Neural progenitor cell (in vitro differentiated cells): ENCODE data around the gene METTL23. TPM values are rescaled to one million over a fixed set of nuclear protein-coding genes. Genes with fewer than 3 reads are reported as not detected.

Experiments
- DNase-seq: peaks from one replicate; pipeline ENCODE4 v3.0.0-alpha.2; 2016; ENCODE audit warnings: low spot score
- H2AFZ ChIP-seq: fragments of 200-600 bp; sonication (generic); replicated peaks from 2 replicates; pipeline ENCODE4 v1.6.1; 2016; ENCODE audit warnings: antibody characterized with exemption
- H3F3A ChIP-seq: fragments of 200-600 bp; sonication (generic); 2 replicates; pipeline ENCODE4 v1.6.1; 2016; ENCODE audit warnings: antibody characterized with exemption, low read depth
- H3K27ac ChIP-seq: fragments of 200-600 bp; sonication (generic); 2 replicates; pipeline ENCODE4 v1.5.1; 2016; ENCODE audit warnings: mild to moderate bottlenecking
- H3K27me3 ChIP-seq: fragments of 200-600 bp; sonication (generic); 2 replicates; pipeline ENCODE4 v1.6.1; 2016; ENCODE audit warnings: mild to moderate bottlenecking, moderate library complexity
- H3K36me3 ChIP-seq: fragments of 200-600 bp; sonication (generic); 2 replicates; pipeline ENCODE4 v1.5.1; 2016
- H3K4me1 ChIP-seq: fragments of 200-600 bp; sonication (generic); 2 replicates; pipeline ENCODE4 v1.6.1; 2016; ENCODE audit warnings: mixed run types
- H3K4me2 ChIP-seq: fragments of 200-600 bp; sonication (generic); 2 replicates; pipeline ENCODE4 v1.6.1; 2016
- H3K4me3 ChIP-seq: fragments of 200-600 bp; sonication (generic); 2 replicates; pipeline ENCODE4 v1.5.1; 2016
- H3K79me2 ChIP-seq: fragments of 200-600 bp; sonication (generic); 2 replicates; pipeline ENCODE4 v1.6.1; 2016; ENCODE audit warnings: low read depth
- H3K9ac ChIP-seq: fragments of 200-600 bp; sonication (generic); 2 replicates; pipeline ENCODE4 v1.6.1; 2016
- H3K9me3 ChIP-seq: fragments of 200-600 bp; sonication (generic); 2 replicates; pipeline ENCODE4 v1.5.1; 2016; ENCODE audit warnings: low read depth
- H4K20me1 ChIP-seq: fragments of 200-600 bp; sonication (generic); 2 replicates; pipeline ENCODE4 v1.6.1; 2016; ENCODE audit warnings: low read depth
- H3K27ac Mint-ChIP-seq: 3 replicates; pipeline ENCODE4 v1.8.0; 2021; ENCODE audit warnings: mixed read lengths
- H3K27me3 Mint-ChIP-seq: 2 replicates; pipeline ENCODE4 v1.8.0; 2022; ENCODE audit warnings: low read depth, mild to moderate bottlenecking, inconsistent platforms, moderate library complexity, mixed read lengths; ENCODE audit not compliant: insufficient read depth
- H3K36me3 Mint-ChIP-seq: 3 replicates; pipeline ENCODE4 v1.8.0; 2021; ENCODE audit warnings: mixed read lengths
- H3K4me1 Mint-ChIP-seq: 3 replicates; pipeline ENCODE4 v1.8.0; 2021; ENCODE audit warnings: mixed read lengths
- H3K4me3 Mint-ChIP-seq: 3 replicates; pipeline ENCODE4 v1.8.0; 2021; ENCODE audit warnings: mild to moderate bottlenecking, moderate library complexity, mixed read lengths
- H3K9me3 Mint-ChIP-seq: 3 replicates; pipeline ENCODE4 v1.8.0; 2020; ENCODE audit warnings: mixed read lengths
- CTCF ChIP-seq: fragments of 200-600 bp; sonication (generic); IDR thresholded peaks from 2 replicates; pipeline ENCODE4 v1.5.1; 2017; ENCODE audit warnings: antibody characterized with exemption, mild to moderate bottlenecking
- EZH2 ChIP-seq: fragments of 200-600 bp; sonication (generic); IDR thresholded peaks from 2 replicates; pipeline ENCODE4 v1.6.1; 2017; ENCODE audit warnings: antibody characterized with exemption, mild to moderate bottlenecking, moderate library complexity
- EZH2phosphoT487 ChIP-seq: fragments of 200-600 bp; sonication (generic); IDR thresholded peaks from 2 replicates; pipeline ENCODE4 v1.6.1; 2017; ENCODE audit warnings: antibody characterized with exemption
- total RNA-seq: library from RNA; depleted of rRNA; stranded (reverse); fragments of >200 nt; gene quantifications from 2 replicates; pipeline ENCODE4 v1.2.3, GENCODE V29; 2015; ENCODE audit warnings: low replicate concordance

Gene METTL23
- total RNA-seq, 1 donor from 2014 or later: 38.1 TPM

GRCh38 chr17:76747716-76748363, 21.2 kb downstream of the METTL23 start:
- no peak for DNase-seq
- no peak overlapping the region for H3K4me3 ChIP-seq
- H3K27ac ChIP-seq: no peak overlapping the region

GRCh38 chr17:76748657-76749056, 22.0 kb downstream of the METTL23 start:
- Histone ChIP-seq H3K4me3 (no peak overlapping the region), H3K9me3 (no peaks in the 10 kb centered on the region), H3K4me1 (no peaks in the 10 kb centered on the region), H2AFZ (no peak overlapping the region), H3K4me2 (no peak overlapping the region), H3F3A (no peaks in the 10 kb centered on the region), H3K27me3 (no peaks in the 10 kb centered on the region), H3K9ac (no peak overlapping the region), H3K27ac (no peak overlapping the region), H4K20me1 (no peaks in the 10 kb centered on the region), H3K79me2 (no peaks in the 10 kb centered on the region), H3K36me3 (no peaks in the 10 kb centered on the region)
- H3K36me3 Mint-ChIP-seq: peaks cover 27% of the 10 kb centered on the region
- no peak overlapping the region for H3K27ac Mint-ChIP-seq
- no peaks in the 10 kb centered on the region for H3K4me1 Mint-ChIP-seq
- no peak overlapping the region for H3K4me3 Mint-ChIP-seq
- no peaks in the 10 kb centered on the region for H3K9me3 Mint-ChIP-seq
- DNase-seq: no peak
- H3K27me3 Mint-ChIP-seq: no peaks in the 10 kb centered on the region
- TF ChIP-seq CTCF: no peak
- TF ChIP-seq EZH2phosphoT487: no peak
- TF ChIP-seq EZH2: no peak

More at GRCh38 chr17:76747716-76748363, 21.2 kb downstream of the METTL23 start:
- Mint-ChIP-seq H3K4me1 (no peaks in the 10 kb centered on the region), H3K36me3 (peaks cover 24% of the 10 kb centered on the region), H3K27me3 (no peaks in the 10 kb centered on the region), H3K9me3 (no peaks in the 10 kb centered on the region), H3K27ac (no peak overlapping the region), H3K4me3 (no peak overlapping the region)
- no peaks in the 10 kb centered on the region for H3F3A ChIP-seq
- H3K9me3 ChIP-seq: no peaks in the 10 kb centered on the region
- H3K27me3 ChIP-seq: no peaks in the 10 kb centered on the region
- TF ChIP-seq EZH2 (no peak), EZH2phosphoT487 (no peak), CTCF (no peak)
- H3K4me1 ChIP-seq: no peaks in the 10 kb centered on the region
- no peaks in the 10 kb centered on the region for H3K36me3 ChIP-seq
- H3K9ac ChIP-seq: no peak overlapping the region
- no peaks in the 10 kb centered on the region for H4K20me1 ChIP-seq
- H3K79me2 ChIP-seq: no peaks in the 10 kb centered on the region
- H2AFZ ChIP-seq: no peak overlapping the region
- H3K4me2 ChIP-seq: no peak overlapping the region

DNA sequence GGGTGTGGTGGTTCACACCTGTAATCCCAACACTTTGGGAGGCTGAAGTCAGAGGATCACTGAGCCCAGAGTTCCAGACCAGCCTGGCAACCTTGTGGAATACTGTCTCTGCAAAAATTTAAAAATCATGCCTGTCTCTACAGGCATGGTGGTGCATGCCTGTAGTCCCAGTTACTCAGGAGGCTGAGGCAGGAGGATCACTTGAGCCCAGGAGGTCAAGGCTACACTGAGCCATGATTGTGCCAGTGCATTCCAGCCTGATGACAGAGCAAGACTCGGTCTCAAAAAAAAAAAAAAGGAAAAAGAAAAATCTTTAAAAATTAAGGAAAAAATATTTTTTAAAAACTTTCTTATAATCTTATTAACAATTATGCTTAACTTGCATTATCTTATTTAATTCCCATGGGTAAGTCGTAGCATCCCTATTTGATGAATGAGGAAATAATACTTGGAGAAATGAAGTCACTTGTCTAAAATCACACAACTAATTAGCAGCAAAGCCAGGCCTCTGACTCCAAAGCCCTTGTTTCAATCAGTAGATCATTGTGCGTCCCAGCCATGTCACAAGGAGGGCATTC, 24.9 kb downstream of the METTL23 start:
- no peak overlapping the region for H3K4me3 ChIP-seq
- DNase-seq: no peak
- H3F3A ChIP-seq: no peaks in the 10 kb centered on the region
- H3K36me3 ChIP-seq: no peaks in the 10 kb centered on the region
- H3K9me3 ChIP-seq: no peaks in the 10 kb centered on the region
- no peaks in the 10 kb centered on the region for H3K4me1 Mint-ChIP-seq
- no peak overlapping the region for H3K4me3 Mint-ChIP-seq
- H3K4me2 ChIP-seq: no peak overlapping the region
- H2AFZ ChIP-seq: no peak overlapping the region
- H3K27ac Mint-ChIP-seq: no peak overlapping the region
- no peaks in the 10 kb centered on the region for H3K27me3 Mint-ChIP-seq
- H3K27ac ChIP-seq: no peak overlapping the region
- no peak overlapping the region for H3K9ac ChIP-seq
- no peaks in the 10 kb centered on the region for H4K20me1 ChIP-seq
- H3K27me3 ChIP-seq: no peaks in the 10 kb centered on the region
- H3K9me3 Mint-ChIP-seq: no peaks in the 10 kb centered on the region
- no peaks in the 10 kb centered on the region for H3K79me2 ChIP-seq
- H3K36me3 Mint-ChIP-seq: peaks cover 15% of the 10 kb centered on the region
- H3K4me1 ChIP-seq: no peaks in the 10 kb centered on the region
- TF ChIP-seq CTCF (no peak), EZH2 (no peak), EZH2phosphoT487 (no peak)
